SU-DHL-6 (cell line): ENCODE measurements around the gene ST7.

Experiments
- CTCF ChIP-seq: fragments of 200-600 bp; sonication (generic); IDR thresholded peaks from one replicate; pipeline ENCODE4 v1.5.1; 2017; ENCODE audit warnings: antibody characterized with exemption, mild to moderate bottlenecking, low read length, moderate library complexity; ENCODE audit not compliant: insufficient read depth, poor library complexity, severe bottlenecking
- EZH2phosphoT487 ChIP-seq: fragments of 200-600 bp; sonication (generic), shearing (Covaris generic); conservative IDR thresholded peaks from 2 replicates; pipeline ENCODE4 v1.6.1; 2018; ENCODE audit warnings: mild to moderate bottlenecking, antibody characterized with exemption, low read length, moderate library complexity, mixed read lengths

- no peak for TF ChIP-seq CTCF
- TF ChIP-seq EZH2phosphoT487 = no peak
Measured at GRCh38 chr7:117269417-117269816, 316.1 kb downstream of the ST7 start.
